Neural progenitor cell (in vitro differentiated cells): ENCODE results near the gene ZNF683. TPM values are rescaled to one million over a fixed set of nuclear protein-coding genes. Genes with fewer than 3 reads are reported as not detected.

Experiments used
- DNase-seq: peaks from one replicate; pipeline ENCODE4 v3.0.0-alpha.2; 2016; ENCODE audit warnings: low spot score
- H2AFZ ChIP-seq: fragments of 200-600 bp; sonication (generic); replicated peaks from 2 replicates; pipeline ENCODE4 v1.6.1; 2016; ENCODE audit warnings: antibody characterized with exemption
- H3F3A ChIP-seq: fragments of 200-600 bp; sonication (generic); 2 replicates; pipeline ENCODE4 v1.6.1; 2016; ENCODE audit warnings: antibody characterized with exemption, low read depth
- H3K27ac ChIP-seq: fragments of 200-600 bp; sonication (generic); 2 replicates; pipeline ENCODE4 v1.5.1; 2016; ENCODE audit warnings: mild to moderate bottlenecking
- H3K27me3 ChIP-seq: fragments of 200-600 bp; sonication (generic); 2 replicates; pipeline ENCODE4 v1.6.1; 2016; ENCODE audit warnings: mild to moderate bottlenecking, moderate library complexity
- H3K36me3 ChIP-seq: fragments of 200-600 bp; sonication (generic); 2 replicates; pipeline ENCODE4 v1.5.1; 2016
- H3K4me1 ChIP-seq: fragments of 200-600 bp; sonication (generic); 2 replicates; pipeline ENCODE4 v1.6.1; 2016; ENCODE audit warnings: mixed run types
- H3K4me2 ChIP-seq: fragments of 200-600 bp; sonication (generic); 2 replicates; pipeline ENCODE4 v1.6.1; 2016
- H3K4me3 ChIP-seq: fragments of 200-600 bp; sonication (generic); 2 replicates; pipeline ENCODE4 v1.5.1; 2016
- H3K79me2 ChIP-seq: fragments of 200-600 bp; sonication (generic); 2 replicates; pipeline ENCODE4 v1.6.1; 2016; ENCODE audit warnings: low read depth
- H3K9ac ChIP-seq: fragments of 200-600 bp; sonication (generic); 2 replicates; pipeline ENCODE4 v1.6.1; 2016
- H3K9me3 ChIP-seq: fragments of 200-600 bp; sonication (generic); 2 replicates; pipeline ENCODE4 v1.5.1; 2016; ENCODE audit warnings: low read depth
- H4K20me1 ChIP-seq: fragments of 200-600 bp; sonication (generic); 2 replicates; pipeline ENCODE4 v1.6.1; 2016; ENCODE audit warnings: low read depth
- H3K27ac Mint-ChIP-seq: 3 replicates; pipeline ENCODE4 v1.8.0; 2021; ENCODE audit warnings: mixed read lengths
- H3K27me3 Mint-ChIP-seq: 2 replicates; pipeline ENCODE4 v1.8.0; 2022; ENCODE audit warnings: low read depth, mild to moderate bottlenecking, inconsistent platforms, moderate library complexity, mixed read lengths; ENCODE audit not compliant: insufficient read depth
- H3K36me3 Mint-ChIP-seq: 3 replicates; pipeline ENCODE4 v1.8.0; 2021; ENCODE audit warnings: mixed read lengths
- H3K4me1 Mint-ChIP-seq: 3 replicates; pipeline ENCODE4 v1.8.0; 2021; ENCODE audit warnings: mixed read lengths
- H3K4me3 Mint-ChIP-seq: 3 replicates; pipeline ENCODE4 v1.8.0; 2021; ENCODE audit warnings: mild to moderate bottlenecking, moderate library complexity, mixed read lengths
- H3K9me3 Mint-ChIP-seq: 3 replicates; pipeline ENCODE4 v1.8.0; 2020; ENCODE audit warnings: mixed read lengths
- EZH2 ChIP-seq: fragments of 200-600 bp; sonication (generic); IDR thresholded peaks from 2 replicates; pipeline ENCODE4 v1.6.1; 2017; ENCODE audit warnings: antibody characterized with exemption, mild to moderate bottlenecking, moderate library complexity
- EZH2phosphoT487 ChIP-seq: fragments of 200-600 bp; sonication (generic); IDR thresholded peaks from 2 replicates; pipeline ENCODE4 v1.6.1; 2017; ENCODE audit warnings: antibody characterized with exemption
- total RNA-seq: library from RNA; depleted of rRNA; stranded (reverse); fragments of >200 nt; gene quantifications from 2 replicates; pipeline ENCODE4 v1.2.3, GENCODE V29; 2015; ENCODE audit warnings: low replicate concordance
- TF ChIP-seq, protein P1 (sequence below): fragments of 200-600 bp; sonication (generic); IDR thresholded peaks from 2 replicates; pipeline ENCODE4 v1.5.1; 2017; ENCODE audit warnings: antibody characterized with exemption, mild to moderate bottlenecking

The ZNF683 gene
- total RNA-seq, 1 donor from 2014 or later = not detected

DNA sequence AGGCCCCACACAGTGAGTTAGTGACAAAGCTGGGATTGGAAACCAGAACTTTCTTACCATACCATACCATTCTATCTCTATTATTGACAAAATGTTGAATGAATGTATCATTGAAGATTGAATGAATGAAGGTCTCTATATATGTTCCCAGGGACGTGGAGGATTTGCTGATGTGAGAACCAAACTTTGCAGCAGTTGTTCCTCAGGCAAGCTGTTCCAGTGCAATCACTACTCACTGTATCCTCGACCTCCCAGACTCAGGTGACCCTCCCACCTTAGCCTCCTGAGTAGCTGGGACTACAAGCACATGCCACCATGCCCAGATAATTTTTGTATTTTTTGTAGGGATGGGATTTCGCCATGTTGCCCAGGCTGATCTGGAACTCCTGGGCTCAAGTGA lies 26.5 kb upstream of the ZNF683 start:
- peaks cover 11% of the 10 kb centered on the region for H3K4me1 ChIP-seq
- Mint-ChIP-seq H3K36me3 (no peaks in the 10 kb centered on the region), H3K4me1 (peaks cover 18% of the 10 kb centered on the region), H3K9me3 (peaks cover 2% of the 10 kb centered on the region), H3K4me3 (no peak overlapping the region), H3K27ac (no peak overlapping the region), H3K27me3 (peaks cover 11% of the 10 kb centered on the region)
- H3K27me3 ChIP-seq = no peaks in the 10 kb centered on the region
- H3K79me2 ChIP-seq = no peaks in the 10 kb centered on the region
- H2AFZ ChIP-seq = no peak overlapping the region
- no peaks in the 10 kb centered on the region for H4K20me1 ChIP-seq
- no peaks in the 10 kb centered on the region for H3K36me3 ChIP-seq
- no peak overlapping the region for H3K9ac ChIP-seq
- no peaks in the 10 kb centered on the region for H3K9me3 ChIP-seq
- H3F3A ChIP-seq = peaks cover 29% of the 10 kb centered on the region
- DNase-seq = no peak
- H3K27ac ChIP-seq = no peak overlapping the region
- no peak for TF ChIP-seq EZH2
- TF ChIP-seq, protein P1, sequence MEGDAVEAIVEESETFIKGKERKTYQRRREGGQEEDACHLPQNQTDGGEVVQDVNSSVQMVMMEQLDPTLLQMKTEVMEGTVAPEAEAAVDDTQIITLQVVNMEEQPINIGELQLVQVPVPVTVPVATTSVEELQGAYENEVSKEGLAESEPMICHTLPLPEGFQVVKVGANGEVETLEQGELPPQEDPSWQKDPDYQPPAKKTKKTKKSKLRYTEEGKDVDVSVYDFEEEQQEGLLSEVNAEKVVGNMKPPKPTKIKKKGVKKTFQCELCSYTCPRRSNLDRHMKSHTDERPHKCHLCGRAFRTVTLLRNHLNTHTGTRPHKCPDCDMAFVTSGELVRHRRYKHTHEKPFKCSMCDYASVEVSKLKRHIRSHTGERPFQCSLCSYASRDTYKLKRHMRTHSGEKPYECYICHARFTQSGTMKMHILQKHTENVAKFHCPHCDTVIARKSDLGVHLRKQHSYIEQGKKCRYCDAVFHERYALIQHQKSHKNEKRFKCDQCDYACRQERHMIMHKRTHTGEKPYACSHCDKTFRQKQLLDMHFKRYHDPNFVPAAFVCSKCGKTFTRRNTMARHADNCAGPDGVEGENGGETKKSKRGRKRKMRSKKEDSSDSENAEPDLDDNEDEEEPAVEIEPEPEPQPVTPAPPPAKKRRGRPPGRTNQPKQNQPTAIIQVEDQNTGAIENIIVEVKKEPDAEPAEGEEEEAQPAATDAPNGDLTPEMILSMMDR = no peak
- TF ChIP-seq EZH2phosphoT487 = no peak
- H3K4me2 ChIP-seq = no peak overlapping the region
- H3K4me3 ChIP-seq = no peak overlapping the region

GRCh38 chr1:26395754-26396153 lies 23.2 kb upstream of the ZNF683 start:
- no peak for DNase-seq
- TF ChIP-seq, protein P1 = no peak
- TF ChIP-seq EZH2phosphoT487 = no peak
- TF ChIP-seq EZH2 = no peak
- Mint-ChIP-seq H3K9me3 (peaks cover 2% of the 10 kb centered on the region), H3K27me3 (peaks cover 10% of the 10 kb centered on the region), H3K27ac (no peak overlapping the region), H3K36me3 (no peaks in the 10 kb centered on the region), H3K4me3 (no peak overlapping the region), H3K4me1 (peaks cover 29% of the 10 kb centered on the region)
- Histone ChIP-seq H3F3A (peaks cover 9% of the 10 kb centered on the region), H3K9me3 (no peaks in the 10 kb centered on the region), H3K9ac (no peak overlapping the region), H3K4me2 (no peak overlapping the region), H3K4me3 (no peak overlapping the region), H3K27ac (no peak overlapping the region), H3K27me3 (no peaks in the 10 kb centered on the region), H3K4me1 (peaks cover 14% of the 10 kb centered on the region), H4K20me1 (no peaks in the 10 kb centered on the region), H3K36me3 (no peaks in the 10 kb centered on the region), H2AFZ (no peak overlapping the region), H3K79me2 (no peaks in the 10 kb centered on the region)

DNA sequence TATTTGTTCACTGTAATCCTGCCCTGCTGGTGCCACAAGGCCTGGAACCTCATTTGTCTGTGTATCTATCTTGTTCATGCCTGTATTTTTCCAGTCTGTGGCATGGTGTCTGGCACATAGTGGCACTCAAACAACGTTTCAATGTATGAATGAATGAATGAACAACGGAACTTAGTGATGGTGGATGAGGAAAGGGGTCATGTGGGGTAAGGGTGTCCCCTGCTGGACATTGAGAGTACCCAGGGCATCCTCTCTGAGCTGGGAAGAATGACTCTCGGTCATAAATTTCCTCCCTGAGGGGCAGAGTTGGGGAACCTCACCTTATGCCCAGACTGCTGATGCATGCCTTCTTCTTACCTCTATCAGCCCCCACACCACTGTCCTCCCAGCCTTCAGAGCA lies 18.9 kb upstream of the ZNF683 start:
- Histone ChIP-seq H3F3A (peaks cover 8% of the 10 kb centered on the region), H3K36me3 (no peaks in the 10 kb centered on the region), H3K4me2 (no peak overlapping the region), H3K27me3 (no peaks in the 10 kb centered on the region), H4K20me1 (no peaks in the 10 kb centered on the region), H3K4me3 (no peak overlapping the region), H3K27ac (no peak overlapping the region), H3K9ac (no peak overlapping the region), H3K4me1 (peaks cover 19% of the 10 kb centered on the region), H2AFZ (peak overlapping the region; percentile 53), H3K79me2 (no peaks in the 10 kb centered on the region), H3K9me3 (no peaks in the 10 kb centered on the region)
- H3K27ac Mint-ChIP-seq = no peak overlapping the region
- peaks cover 42% of the 10 kb centered on the region for H3K4me1 Mint-ChIP-seq
- DNase-seq = peak; percentile 67
- peaks cover 8% of the 10 kb centered on the region for H3K27me3 Mint-ChIP-seq
- H3K36me3 Mint-ChIP-seq = no peaks in the 10 kb centered on the region
- H3K4me3 Mint-ChIP-seq = no peak overlapping the region
- TF ChIP-seq EZH2 = no peak
- no peak for TF ChIP-seq EZH2phosphoT487
- TF ChIP-seq, protein P1 = peak; percentile 76
- H3K9me3 Mint-ChIP-seq = no peaks in the 10 kb centered on the region
